ENCODE results near the gene TECTB.

The TECTB gene

GRCh38 chr10:112349521-112350085, 66.4 kb downstream of the TECTB start:
- DNase-seq = no peak

- no peak for DNase-seq
Observed at GRCh38 chr10:112351146-112351545, 67.9 kb downstream of the TECTB start.

GRCh38 chr10:112352044-112352443, 68.8 kb downstream of the TECTB start:
- no peak for DNase-seq

- no peak for DNase-seq
Observed at GRCh38 chr10:112353046-112353445, 69.8 kb downstream of the TECTB start.
